Measurements from ENCODE around the gene SDK1. TPM values are rescaled to one million over a fixed set of nuclear protein-coding genes. Genes with fewer than 3 reads are reported as not detected.

The SDK1 gene
- total RNA-seq, 1 experiment from 2014 or later: 7.1 TPM

- no peak for TF ChIP-seq CTCF (IDR thresholded peaks at IDR 0.05; ENCODE audit: insufficient read depth in 1 of 2, low read depth in 1 of 2, low read length in 1 of 2, severe bottlenecking in 1 of 2, unreplicated experiment in 1 of 2)
- Histone ChIP-seq H3K9me3 (no peaks in the 10 kb centered on the region), H3K4me3 (ENCODE audit: low read depth, low read length) (no peak overlapping the region), H3K36me3 (ENCODE audit: control insufficient read depth, insufficient read depth, low read length) (no peaks in the 10 kb centered on the region), H3K4me1 (no peaks in the 10 kb centered on the region), H3K27me3 (replicated peaks; ENCODE audit: control insufficient read depth, insufficient read depth, low read length) (no peaks in the 10 kb centered on the region)
- intact Hi-C loops (cut with micrococcal nuclease; ENCODE audit: unreplicated experiment): no loop called here
- CTCF ChIA-PET: no interaction called here
- peaks cover 3% of the 10 kb centered on the region for H3K27me3 Mint-ChIP-seq (ENCODE audit: insufficient read depth, unreplicated experiment)
- BruUV-seq (replicated peaks): no TSS peak
- H3K4me3 Mint-ChIP-seq (ENCODE audit: unreplicated experiment): no peak overlapping the region
- no peak overlapping the region for H3K27ac Mint-ChIP-seq (ENCODE audit: unreplicated experiment)
- DNase-seq: no peak
- H3K9me3 Mint-ChIP-seq (ENCODE audit: unreplicated experiment): peaks cover 3% of the 10 kb centered on the region
- POLR2A ChIA-PET: no interaction called here
- no peaks in the 10 kb centered on the region for H3K4me1 Mint-ChIP-seq (ENCODE audit: low read depth, unreplicated experiment)
- H3K36me3 Mint-ChIP-seq (ENCODE audit: insufficient read depth, unreplicated experiment): no peaks in the 10 kb centered on the region
These were observed 139.5 kb downstream of the SDK1 start for GRCh38 chr7:3440509-3440908.

DNA sequence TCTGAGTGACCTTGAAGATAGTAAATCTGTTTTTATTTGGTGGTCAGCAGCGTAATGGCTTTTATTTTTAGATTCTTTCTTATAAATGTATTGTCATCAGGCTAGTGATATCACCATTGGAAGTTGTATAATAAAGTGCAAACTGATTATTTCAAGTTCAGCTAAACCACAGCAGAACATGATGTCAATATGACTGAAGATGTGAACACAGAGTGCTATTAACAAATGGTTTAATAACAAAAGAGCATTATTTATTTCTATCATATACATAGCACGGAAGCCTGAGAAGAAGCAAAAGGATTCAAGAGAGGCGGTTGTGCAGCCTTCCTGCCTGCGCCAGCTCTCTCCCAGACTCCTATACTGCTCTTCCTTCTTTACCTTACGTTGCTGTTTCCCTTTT is 142.7 kb downstream of the SDK1 start:
- no peaks in the 10 kb centered on the region for H3K9me3 ChIP-seq
- H3K4me3 ChIP-seq (ENCODE audit: low read depth, low read length): no peak overlapping the region
- no peak overlapping the region for H3K27ac Mint-ChIP-seq (ENCODE audit: unreplicated experiment)
- H3K4me1 ChIP-seq: no peaks in the 10 kb centered on the region
- H3K4me3 Mint-ChIP-seq (ENCODE audit: unreplicated experiment): no peak overlapping the region
- no peak for DNase-seq
- no peaks in the 10 kb centered on the region for H3K36me3 ChIP-seq (ENCODE audit: control insufficient read depth, insufficient read depth, low read length)
- no peaks in the 10 kb centered on the region for H3K27me3 Mint-ChIP-seq (ENCODE audit: insufficient read depth, unreplicated experiment)
- H3K9me3 Mint-ChIP-seq (ENCODE audit: unreplicated experiment): peaks cover 10% of the 10 kb centered on the region
- H3K4me1 Mint-ChIP-seq (ENCODE audit: low read depth, unreplicated experiment): no peaks in the 10 kb centered on the region
- intact Hi-C loops (cut with micrococcal nuclease; ENCODE audit: unreplicated experiment): no loop called here
- CTCF ChIA-PET: no interaction called here
- POLR2A ChIA-PET: no interaction called here
- H3K36me3 Mint-ChIP-seq (ENCODE audit: insufficient read depth, unreplicated experiment): no peaks in the 10 kb centered on the region
- TF ChIP-seq CTCF (IDR thresholded peaks at IDR 0.05; ENCODE audit: insufficient read depth in 1 of 2, low read depth in 1 of 2, low read length in 1 of 2, severe bottlenecking in 1 of 2, unreplicated experiment in 1 of 2): no peak
- H3K27me3 ChIP-seq (replicated peaks; ENCODE audit: control insufficient read depth, insufficient read depth, low read length): no peaks in the 10 kb centered on the region
- no TSS peak for BruUV-seq (replicated peaks)

DNA sequence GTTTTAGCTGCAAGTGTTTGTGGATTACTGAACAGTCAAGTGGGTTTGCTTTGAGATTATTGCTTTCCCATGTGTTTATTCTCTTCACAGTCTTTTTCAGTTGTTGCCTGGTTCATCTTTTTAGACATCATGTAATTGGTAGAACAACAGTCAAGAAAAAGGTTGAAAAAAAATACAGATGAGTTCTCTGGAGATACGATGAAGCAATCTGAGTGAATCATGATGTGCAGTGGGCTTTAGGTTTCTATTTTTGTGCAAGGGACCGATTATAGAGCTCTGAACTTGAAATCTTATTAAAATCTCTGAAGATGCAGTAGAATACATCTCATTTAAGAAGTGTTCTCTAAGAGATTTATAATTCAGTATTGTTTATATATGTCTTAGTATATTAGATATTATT is 145.7 kb downstream of the SDK1 start:
- Mint-ChIP-seq H3K36me3 (ENCODE audit: insufficient read depth, unreplicated experiment) (no peaks in the 10 kb centered on the region), H3K4me1 (ENCODE audit: low read depth, unreplicated experiment) (no peaks in the 10 kb centered on the region), H3K27ac (ENCODE audit: unreplicated experiment) (no peak overlapping the region), H3K4me3 (ENCODE audit: unreplicated experiment) (no peak overlapping the region), H3K9me3 (ENCODE audit: unreplicated experiment) (peaks cover 10% of the 10 kb centered on the region), H3K27me3 (ENCODE audit: insufficient read depth, unreplicated experiment) (no peaks in the 10 kb centered on the region)
- no peaks in the 10 kb centered on the region for H3K4me1 ChIP-seq
- no peaks in the 10 kb centered on the region for H3K36me3 ChIP-seq (ENCODE audit: control insufficient read depth, insufficient read depth, low read length)
- ChIA-PET POLR2A (interaction anchor here (0.6 kb wide), 1 partner anchor 54 kb away, joined by 3 read pairs; no protein-coding TSS in a partner anchor), CTCF (no interaction called here)
- BruUV-seq (replicated peaks): no TSS peak
- intact Hi-C loops (cut with micrococcal nuclease; ENCODE audit: unreplicated experiment): no loop called here
- no peaks in the 10 kb centered on the region for H3K9me3 ChIP-seq
- DNase-seq: no peak
- no peak for TF ChIP-seq CTCF (IDR thresholded peaks at IDR 0.05; ENCODE audit: insufficient read depth in 1 of 2, low read depth in 1 of 2, low read length in 1 of 2, severe bottlenecking in 1 of 2, unreplicated experiment in 1 of 2)
- H3K27me3 ChIP-seq (replicated peaks; ENCODE audit: control insufficient read depth, insufficient read depth, low read length): no peaks in the 10 kb centered on the region
- H3K4me3 ChIP-seq (ENCODE audit: low read depth, low read length): no peak overlapping the region

All from Caco-2 (cell line).